HepG2 (cell line): ENCODE results near the gene TOP1. TPM values are rescaled to one million over a fixed set of nuclear protein-coding genes. Genes with fewer than 3 reads are reported as not detected.
A peak's percentile ranks its signal among the peaks of the same experiment; 100 is the strongest.

Source experiments
- BRCA1 ChIP-seq: sonication (generic); formaldehyde crosslinking; IDR thresholded peaks from 2 replicates; pipeline ENCODE4 v1.4.0; 2020; ENCODE audit warnings: missing genetic modification reagents
- DDIT3 ChIP-seq: sonication (generic); formaldehyde crosslinking; IDR thresholded peaks from 2 replicates; pipeline ENCODE4 v1.4.0; 2020; ENCODE audit warnings: mild to moderate bottlenecking, missing genetic modification reagents
- FOXO1 ChIP-seq: sonication (generic); formaldehyde crosslinking; IDR thresholded peaks from 2 replicates; pipeline ENCODE4 v1.4.0; 2020; ENCODE audit warnings: missing genetic modification reagents
- GLI4 ChIP-seq: sonication (generic); formaldehyde crosslinking; IDR thresholded peaks from 2 replicates; pipeline ENCODE4 v1.5.1; 2020; ENCODE audit warnings: missing genetic modification reagents, mild to moderate bottlenecking, moderate library complexity, borderline replicate concordance
- GMEB1 ChIP-seq: sonication (generic); formaldehyde crosslinking; IDR thresholded peaks from 2 replicates; pipeline ENCODE4 v1.5.1; 2020; ENCODE audit warnings: missing genetic modification reagents, mild to moderate bottlenecking, borderline replicate concordance
- GZF1 ChIP-seq: sonication (generic); formaldehyde crosslinking; IDR thresholded peaks from 2 replicates; pipeline ENCODE4 v1.5.1; 2020; ENCODE audit warnings: mild to moderate bottlenecking, missing genetic modification reagents
- KLF13 ChIP-seq: sonication (generic); formaldehyde crosslinking; IDR thresholded peaks from 2 replicates; pipeline ENCODE4 v1.4.0; 2020; ENCODE audit warnings: mild to moderate bottlenecking, missing genetic modification reagents
- MED1 ChIP-seq: sonication (generic); formaldehyde crosslinking; IDR thresholded peaks from 2 replicates; pipeline ENCODE4 v1.4.0; 2020; ENCODE audit warnings: missing genetic modification reagents
- MED8 ChIP-seq: sonication (generic); formaldehyde crosslinking; IDR thresholded peaks from 2 replicates; pipeline ENCODE4 v1.8.1; 2023; ENCODE audit warnings: mild to moderate bottlenecking, missing genetic modification reagents; ENCODE audit not compliant: insufficient replicate concordance
- MYC ChIP-seq: sonication (generic); formaldehyde crosslinking; IDR thresholded peaks from 2 replicates; pipeline ENCODE4 v1.9.0; 2021; ENCODE audit warnings: missing genetic modification reagents, borderline replicate concordance
- MYPOP ChIP-seq: sonication (generic); formaldehyde crosslinking; IDR thresholded peaks from 2 replicates; pipeline ENCODE4 v1.8.1; 2023; ENCODE audit warnings: mild to moderate bottlenecking, moderate library complexity, missing genetic modification reagents
- NCOR1 ChIP-seq: fragments of 200-600 bp; sonication (generic); IDR thresholded peaks from 2 replicates; pipeline ENCODE4 v1.7.0; 2017; ENCODE audit warnings: antibody characterized with exemption, low read length, borderline replicate concordance
- RBM22 ChIP-seq: fragments of 200-400 bp; formaldehyde crosslinking; optimal IDR thresholded peaks from 2 replicates; pipeline ENCODE3; 2017; ENCODE audit warnings: mild to moderate bottlenecking, low read length, moderate library complexity
- RCOR2 ChIP-seq: IDR thresholded peaks from 2 replicates; pipeline ENCODE4 v1.6.1; 2016; ENCODE audit warnings: missing biosample characterization, missing genetic modification reagents
- RFXANK ChIP-seq: IDR thresholded peaks from 2 replicates; pipeline ENCODE4 v1.6.1; 2016
- SOX6 ChIP-seq, 2 experiments: fragments of 450-650 bp in 1 of 2; sonication (generic) in 1 of 2; formaldehyde crosslinking in 1 of 2; IDR thresholded peaks; 2 replicates each; pipeline versions ENCODE4 v1.4.0 to v1.6.1; 2017 to 2020; ENCODE audit warnings: antibody characterized with exemption in 1 of 2, mild to moderate bottlenecking in 1 of 2, missing genetic modification reagents in 1 of 2
- SSRP1 ChIP-seq: IDR thresholded peaks from 2 replicates; pipeline ENCODE4 v1.6.1; 2016; ENCODE audit warnings: control low read depth
- SYNCRIP ChIP-seq: fragments of 200-400 bp; formaldehyde crosslinking; IDR thresholded peaks from 2 replicates; pipeline ENCODE4 v1.6.1; 2018; ENCODE audit warnings: mild to moderate bottlenecking, low read depth, low read length; ENCODE audit not compliant: insufficient read depth
- ZBTB25 ChIP-seq: IDR thresholded peaks from 2 replicates; pipeline ENCODE4 v1.6.1; 2018; ENCODE audit warnings: missing genetic modification reagents
- ZNF263 ChIP-seq: sonication (generic); formaldehyde crosslinking; IDR thresholded peaks from 2 replicates; pipeline ENCODE4 v1.4.0; 2020; ENCODE audit warnings: missing genetic modification reagents
- ZNF350 ChIP-seq: sonication (generic); formaldehyde crosslinking; IDR thresholded peaks from 2 replicates; pipeline ENCODE4 v1.4.0; 2020; ENCODE audit warnings: mild to moderate bottlenecking, low read depth, missing genetic modification reagents, borderline replicate concordance
- ZNF441 ChIP-seq: sonication (generic); formaldehyde crosslinking; IDR thresholded peaks from 2 replicates; pipeline ENCODE4 v1.7.0; 2021; ENCODE audit warnings: missing genetic modification reagents, borderline replicate concordance
- ZNF501 ChIP-seq: sonication (generic); formaldehyde crosslinking; IDR thresholded peaks from 2 replicates; pipeline ENCODE4 v1.5.1; 2020; ENCODE audit warnings: mild to moderate bottlenecking, moderate library complexity, missing genetic modification reagents
- ZNF567 ChIP-seq: sonication (generic); formaldehyde crosslinking; IDR thresholded peaks from 2 replicates; pipeline ENCODE4 v1.8.1; 2023; ENCODE audit warnings: mild to moderate bottlenecking, missing genetic modification reagents, borderline replicate concordance
- ZNF678 ChIP-seq: sonication (generic); formaldehyde crosslinking; IDR thresholded peaks from 2 replicates; pipeline ENCODE4 v1.4.0; 2020; ENCODE audit warnings: mild to moderate bottlenecking, missing genetic modification reagents
- ZNF781 ChIP-seq: sonication (generic); formaldehyde crosslinking; IDR thresholded peaks from 2 replicates; pipeline ENCODE4 v1.5.1; 2020; ENCODE audit warnings: borderline replicate concordance, mild to moderate bottlenecking, missing genetic modification reagents; ENCODE audit errors: not compliant biosample characterization
- polyA plus RNA-seq, 8 experiments: library from polyadenylated mRNA; depleted of rRNA in 3 of 8; stranded (reverse) in 7 of 8; unstranded in 1 of 8; fragments of >200 nt; fragmentation: Illumina TruSeq in 4 of 8; extraction: Trizol in 4 of 8; gene quantifications; 2 replicates each; pipeline versions ENCODE4 v1.2.1 to v1.2.3, GENCODE V29; 2011 to 2016; ENCODE audit warnings: low read depth in 4 of 8, missing spikeins in 1 of 8, mixed read lengths in 1 of 8; ENCODE audit not compliant: insufficient read depth in 1 of 8
- total RNA-seq, 5 experiments: library from RNA; depleted of rRNA; stranded (reverse); fragments of >200 nt; fragmentation: Illumina TruSeq; extraction: Trizol; gene quantifications; 2 replicates each; pipeline ENCODE4 v1.2.3, GENCODE V29; 2016; ENCODE audit warnings: low read depth in 1 of 5

TOP1 gene
- total and polyA plus RNA-seq, 2 of the 13 experiments (the other 11 are each of a cell fraction or from before 2014, with no cell fraction given), result 10.2 to 19.4 TPM

GRCh38 chr20:41134362-41135186 is 106.0 kb downstream of the TOP1 start (continued):
- TF ChIP-seq ZNF441 (CRISPR knock-in tag) (0 out of 2 replicates have a peak, but pooled peaks have one; percentile 16), SYNCRIP (no peak), ZNF350 (no peak), GLI4 (CRISPR knock-in tag) (peak; percentile 81; the same call in 1 of the 2 replicates), GZF1 (CRISPR knock-in tag) (0 out of 2 replicates have a peak, but pooled peaks have one; percentile 14), MED8 (CRISPR knock-in tag) (no peak), KLF13 (CRISPR knock-in tag) (no peak), ZNF567 (CRISPR knock-in tag) (0 out of 2 replicates have a peak, but pooled peaks have one; percentile 5), DDIT3 (CRISPR knock-in tag) (no peak), RFXANK (no peak), RBM22 (no peak), MYPOP (CRISPR knock-in tag) (0 out of 2 replicates have a peak, but pooled peaks have one; percentile 11), ZNF501 (CRISPR knock-in tag) (peak; percentile 13; the same call in 1 of the 2 replicates), MYC (CRISPR knock-in tag) (peak; percentile 7; the same call in 1 of the 2 replicates), FOXO1 (0 out of 2 replicates have a peak, but pooled peaks have one; percentile 7), MED1 (peak; percentile 34; the same call in 1 of the 2 replicates), BRCA1 (no peak), ZNF263 (CRISPR knock-in tag) (peak; percentile 52; the same call in 1 of the 2 replicates), ZBTB25 (CRISPR knock-in tag) (no peak), SOX6 (IDR thresholded peaks at IDR 0.05) (no peak), SOX6 (CRISPR knock-in tag; IDR thresholded peaks at IDR 0.05) (no peak), NCOR1 (0 out of 2 replicates have a peak, but pooled peaks have one; percentile 20), RCOR2 (CRISPR knock-in tag) (peak; percentile 71; the same call in 1 of the 2 replicates), GMEB1 (CRISPR knock-in tag) (no peak), ZNF781 (peak; percentile 27), SSRP1 (no peak), ZNF678 (CRISPR knock-in tag) (no peak)
